H4 (cell line): ENCODE results near the gene SYCE3. TPM values are rescaled to one million over a fixed set of nuclear protein-coding genes. Genes with fewer than 3 reads are reported as not detected.

Experiments
- DNase-seq: peaks from one replicate; pipeline ENCODE4 v3.0.0-alpha.2; 2015; ENCODE audit warnings: low spot score
- total RNA-seq: library from RNA; depleted of rRNA; stranded (reverse); fragments of >200 nt; shearing (Covaris generic); gene quantifications from 2 replicates; pipeline ENCODE4 v1.2.3, GENCODE V29; 2014

The SYCE3 gene
- total RNA-seq, 1 experiment from 2014 or later = not detected

- DNase-seq = no peak
Observed at GRCh38 chr22:50531546-50531961, 31.2 kb downstream of the SYCE3 start.

- no peak for DNase-seq
Observed at GRCh38 chr22:50530877-50531545, 31.7 kb downstream of the SYCE3 start.

DNA sequence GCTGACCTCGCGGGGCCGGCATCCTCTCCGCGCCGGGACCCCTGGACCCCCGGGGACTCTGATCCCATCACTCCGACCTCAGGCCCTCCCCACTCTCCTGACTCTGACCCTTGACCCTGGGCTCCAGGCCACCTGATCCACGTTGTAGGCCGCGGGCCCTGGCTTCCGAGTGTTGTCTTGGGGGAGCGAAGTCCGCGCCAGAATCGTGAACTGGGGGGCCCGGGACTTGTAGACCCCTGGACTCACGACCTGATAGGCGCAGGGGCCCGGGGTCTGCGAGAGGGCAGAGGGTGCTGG, 32.2 kb downstream of the SYCE3 start:
- DNase-seq = no peak

DNA sequence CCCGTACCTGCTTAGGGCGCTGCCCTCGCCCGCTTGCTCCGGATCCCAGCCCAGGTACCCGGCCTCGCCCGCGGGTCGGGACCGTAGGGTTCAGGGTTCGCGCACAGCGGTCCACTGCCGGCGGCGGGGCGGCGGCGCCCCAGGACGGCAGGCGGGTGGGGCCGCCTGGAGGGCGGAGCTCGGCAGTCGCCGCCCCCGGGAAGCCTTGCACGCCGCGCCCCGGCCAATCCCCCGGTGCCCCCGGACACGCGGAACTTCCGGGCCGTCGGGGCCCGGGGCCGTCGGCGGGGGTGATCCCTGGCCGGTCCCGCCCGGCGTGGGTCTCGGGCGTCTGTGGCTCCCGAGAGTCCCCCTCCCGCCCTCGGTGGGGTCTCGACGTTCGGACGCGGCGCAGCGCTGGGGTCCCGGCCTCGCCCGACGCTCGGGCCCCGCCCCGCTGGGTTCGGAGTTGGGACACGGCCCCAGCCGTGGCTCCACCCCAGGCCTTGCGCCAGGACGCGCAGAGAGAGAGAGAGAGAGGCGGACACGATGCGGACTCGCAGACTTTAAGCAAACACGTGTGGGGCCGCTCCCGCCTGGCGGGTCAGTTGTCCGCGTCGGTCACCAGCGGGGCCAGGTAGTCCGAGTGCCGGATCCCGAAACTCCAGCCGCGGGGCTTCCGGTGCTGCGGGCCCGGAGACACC, 32.7 kb downstream of the SYCE3 start, which contains the start of gene TYMP:
TYMP (minus strand) TSS at position 116 of the 683 bp plus-strand sequence. CDS start 303 bp downstream, outside the sequence.
- DNase-seq = no peak

GRCh38 chr22:50529416-50529896, 33.3 kb downstream of the SYCE3 start:
- no peak for DNase-seq

GRCh38 chr22:50528682-50529415, 33.9 kb downstream of the SYCE3 start:
- no peak for DNase-seq

- no peak for DNase-seq
Observed at GRCh38 chr22:50527921-50528681, 34.6 kb downstream of the SYCE3 start.

DNA sequence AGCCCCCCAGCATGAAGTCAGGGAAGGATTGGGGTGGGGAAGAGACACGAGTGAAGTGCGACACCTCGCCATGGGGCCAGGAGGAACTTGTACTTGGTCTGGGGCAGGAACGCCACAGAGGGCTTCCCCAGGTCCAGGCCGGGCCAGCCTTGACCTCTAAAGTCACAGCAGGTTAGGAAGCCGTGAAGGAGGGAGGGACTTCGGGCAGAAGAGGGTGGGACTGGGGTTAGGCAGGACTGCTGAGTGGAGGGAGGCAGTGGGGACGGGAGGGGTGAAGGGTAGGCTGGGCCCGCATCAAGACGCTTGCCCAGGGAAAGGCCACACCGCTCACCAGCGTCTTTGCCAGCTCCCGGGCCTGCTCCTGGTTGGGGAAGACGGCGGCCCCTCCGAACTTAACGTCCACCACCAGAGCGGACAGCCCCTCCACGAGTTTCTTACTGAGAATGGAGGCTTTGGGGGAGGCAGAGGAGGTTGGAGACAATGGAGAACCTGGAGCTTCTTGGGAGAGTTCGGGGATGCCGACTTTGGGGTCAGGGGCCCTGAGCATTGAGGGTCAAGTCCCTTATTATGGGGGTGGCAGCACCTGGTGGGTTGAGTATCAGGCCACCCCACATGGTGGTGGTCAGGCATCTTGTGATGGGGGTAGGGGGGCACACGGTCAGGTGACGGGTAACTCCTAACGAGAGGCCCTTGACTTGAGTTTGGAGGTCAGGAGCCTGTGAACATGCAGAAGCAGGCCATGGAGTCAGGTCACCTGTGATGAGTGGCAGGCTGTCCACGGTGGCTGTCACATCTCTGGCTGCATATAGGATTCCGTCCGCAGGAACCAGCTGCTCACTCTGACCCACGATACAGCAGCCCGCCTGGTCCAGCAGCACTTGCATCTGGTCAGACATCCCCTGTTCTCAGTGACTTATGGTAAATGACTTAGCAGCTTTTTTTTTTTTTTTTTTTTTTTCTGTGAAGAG, 35.6 kb downstream of the SYCE3 start:
- DNase-seq = no peak

- DNase-seq = peak; percentile 61
Observed at GRCh38 chr22:50526108-50526833, 36.4 kb downstream of the SYCE3 start.

- DNase-seq = no peak
Observed at GRCh38 chr22:50525858-50526107, 36.9 kb downstream of the SYCE3 start.

GRCh38 chr22:50525104-50525857, 37.4 kb downstream of the SYCE3 start, which contains the start of gene SCO2:
SCO2 (minus strand) TSS chr22:50525598; CDS start chr22:50524411, 1,187 bp downstream.
- DNase-seq = peak; percentile 94

- DNase-seq = no peak
Observed at GRCh38 chr22:50524676-50525103, 38.0 kb downstream of the SYCE3 start.

GRCh38 chr22:50523806-50524675, 38.7 kb downstream of the SYCE3 start:
- no peak for DNase-seq

DNA sequence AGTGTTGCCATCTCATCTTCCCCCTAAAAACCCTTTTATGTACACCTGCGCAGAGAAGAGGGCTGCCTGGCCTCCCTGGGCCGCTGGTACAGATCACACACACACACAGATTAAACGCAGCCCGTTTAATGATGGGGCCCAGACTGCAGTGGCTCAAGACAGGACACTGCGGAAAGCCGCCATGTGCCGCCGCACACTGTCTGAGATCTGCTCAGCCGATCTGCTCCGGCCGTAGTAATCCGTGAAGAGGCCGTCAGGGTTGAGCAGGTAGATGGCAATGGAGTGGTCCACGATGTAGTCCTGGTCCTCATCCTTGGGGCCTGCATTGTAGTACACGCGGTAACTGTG, 39.3 kb downstream of the SYCE3 start:
- DNase-seq = no peak

GRCh38 chr22:50522806-50523438, 39.8 kb downstream of the SYCE3 start:
- DNase-seq = no peak

DNA sequence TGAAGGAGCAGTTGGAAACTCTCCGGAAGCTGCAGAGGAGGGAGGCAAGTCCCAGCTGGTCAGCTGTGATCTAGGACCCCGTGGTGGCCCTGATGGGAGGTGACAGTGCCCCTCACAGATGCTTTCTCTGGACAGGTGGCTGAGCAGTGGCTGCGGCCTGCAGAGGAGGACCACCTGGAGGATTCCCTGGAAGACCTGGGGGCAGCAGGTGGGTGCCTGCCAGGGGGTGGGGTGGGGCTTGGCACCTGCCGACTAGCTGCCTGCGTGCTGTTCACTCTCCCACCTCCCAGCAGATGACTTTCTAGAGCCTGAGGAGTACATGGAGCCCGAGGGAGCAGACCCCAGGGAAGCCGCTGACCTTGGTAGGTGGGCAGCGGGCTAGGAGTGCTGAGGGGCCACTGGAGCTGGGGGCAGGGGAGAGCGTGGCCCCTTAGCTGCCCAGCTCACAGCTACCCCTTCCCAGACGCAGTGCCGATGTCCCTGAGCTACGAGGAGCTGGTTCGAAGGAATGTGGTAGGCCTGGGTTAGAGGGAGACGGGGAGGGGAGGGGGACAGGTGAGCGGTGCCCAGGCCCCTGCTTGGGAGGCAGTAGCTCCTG, 40.4 kb downstream of the SYCE3 start:
- DNase-seq = no peak

DNA sequence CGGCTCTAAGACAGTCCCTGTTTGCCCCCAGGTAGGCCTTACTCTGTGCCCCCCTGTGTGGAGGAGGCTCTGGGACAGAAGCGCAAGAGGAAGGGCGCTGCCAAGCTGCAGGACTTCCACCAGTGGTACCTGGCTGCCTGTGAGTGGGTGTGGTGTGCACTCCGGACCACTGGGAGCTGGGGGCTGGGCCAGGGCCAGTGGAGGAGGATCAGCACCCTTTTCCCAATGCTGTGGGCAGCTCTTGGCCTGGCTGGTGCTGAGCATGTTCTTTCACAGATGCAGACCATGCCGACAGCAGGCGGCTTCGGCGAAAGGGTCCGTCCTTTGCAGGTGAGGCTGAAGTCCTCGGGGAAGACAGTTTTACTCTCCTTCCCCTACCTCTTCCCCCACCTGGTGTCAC, 41.0 kb downstream of the SYCE3 start:
- no peak for DNase-seq
